Activated T-cell treated with anti-CD3 and anti-CD28 coated beads, Interleukin-2, amount 50 U/mL, for 48 hours (primary cell): ENCODE measurements around the gene SERPINH1.
A peak's percentile ranks its signal among the peaks of the same experiment; 100 is the strongest.
"Not testable (repeated sequence)": the region's sequence is repeated elsewhere in the genome, so short reads cannot be mapped to it uniquely, and the experiment has no call there.

Experiments used
- DNase-seq, 2 experiments: peaks; one replicate each; pipeline ENCODE4 v3.0.0-alpha.2; 2020

Gene SERPINH1

DNA sequence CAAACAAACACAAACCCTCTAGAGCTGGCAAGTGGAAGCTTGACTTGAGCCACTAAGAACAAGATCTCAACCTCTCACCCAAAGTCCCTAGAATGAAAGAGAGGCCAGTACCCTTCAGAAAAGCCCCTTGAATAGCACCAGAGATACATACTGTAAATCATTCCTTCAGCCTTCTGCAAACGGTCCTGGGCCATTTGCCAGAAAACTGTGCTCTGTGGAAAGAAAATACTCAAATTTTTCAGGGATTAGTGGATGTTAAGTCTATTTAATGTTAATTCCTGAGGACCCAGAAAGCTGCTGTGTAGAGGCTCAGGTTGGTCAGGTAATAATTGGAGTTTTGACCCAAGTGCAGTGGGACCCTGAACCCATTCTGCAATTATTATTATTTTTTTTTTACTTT lies 16.9 kb downstream of the SERPINH1 start:
- no peak for DNase-seq

DNA sequence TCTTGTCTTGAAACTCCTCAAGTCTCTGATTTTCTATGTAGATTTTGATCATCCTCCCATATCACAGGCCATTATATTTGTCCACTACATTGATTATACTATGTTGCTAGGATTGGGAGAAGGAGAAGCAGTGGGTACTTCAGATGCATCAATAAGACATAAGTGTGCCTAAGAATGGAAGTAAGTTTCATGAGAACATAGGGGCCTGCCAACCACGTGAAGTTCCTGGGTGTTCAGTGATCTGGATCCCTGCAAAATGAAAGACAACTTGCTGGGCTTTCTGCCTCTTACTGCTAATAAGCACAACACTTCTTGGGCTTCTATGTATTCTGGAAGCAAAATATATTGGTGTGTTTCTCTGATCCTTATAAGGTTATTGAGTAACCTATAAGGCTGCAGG lies 17.8 kb downstream of the SERPINH1 start:
- no peak for DNase-seq

DNA sequence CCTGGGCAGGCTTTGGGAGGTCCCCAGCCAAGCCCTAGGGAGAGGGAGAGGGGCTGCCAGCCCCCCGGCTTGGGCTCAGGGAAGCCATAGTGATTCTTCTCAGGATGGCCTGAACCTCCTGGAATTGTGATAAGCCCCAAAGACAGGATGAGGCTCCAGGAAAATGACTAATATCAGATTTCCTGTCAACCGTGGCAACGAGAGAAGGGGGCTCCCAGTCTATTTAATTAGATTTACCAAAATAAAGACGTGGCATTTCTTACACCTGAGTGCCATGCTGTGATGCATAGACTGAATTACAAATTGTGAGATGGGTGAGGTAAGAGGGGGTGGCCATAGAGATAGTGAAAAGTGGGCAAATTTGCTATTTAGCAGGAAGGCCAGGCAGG lies 20.4 kb downstream of the SERPINH1 start:
- DNase-seq: no peak

DNA sequence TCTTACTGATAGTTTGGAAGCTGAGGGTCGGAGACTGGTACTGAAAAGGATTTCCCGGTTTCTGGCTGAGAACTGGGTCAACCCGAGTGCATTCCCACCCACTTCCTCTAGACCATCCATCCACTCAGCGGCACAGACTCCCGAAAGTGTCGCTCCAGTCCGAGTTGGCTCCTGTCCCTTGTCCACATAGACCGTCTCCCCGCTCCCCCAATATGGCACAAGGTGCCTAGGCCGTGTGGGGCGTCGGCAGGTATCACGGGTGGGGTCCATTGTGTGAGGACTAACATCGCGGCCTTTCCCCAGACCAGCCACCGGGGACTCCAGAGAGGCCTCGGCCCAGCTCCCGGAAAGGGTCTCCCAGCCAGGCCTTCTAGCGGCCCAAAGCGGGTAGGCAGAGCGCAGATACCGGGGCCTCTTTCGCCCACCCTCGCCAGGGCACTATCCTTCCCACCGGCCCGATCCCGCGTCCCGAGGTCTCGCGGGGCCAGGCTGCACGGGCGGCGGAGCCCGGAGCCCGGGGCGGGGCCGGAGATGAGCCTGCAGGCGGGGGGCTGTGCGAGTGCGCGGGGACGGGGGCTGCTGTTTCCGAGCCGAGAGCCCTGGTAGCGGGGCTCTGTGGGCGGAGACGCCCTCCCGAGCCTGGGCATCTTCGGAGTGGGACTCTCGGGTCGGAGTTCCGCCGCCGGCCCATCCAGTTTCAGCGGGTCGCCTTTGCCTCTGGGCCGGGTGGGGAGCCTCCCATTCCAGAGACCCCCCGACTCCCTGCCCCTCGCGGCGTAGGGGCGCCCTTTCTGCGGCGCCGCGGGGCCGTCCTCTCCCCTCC lies 21.1 kb downstream of the SERPINH1 start:
- DNase-seq: peak; percentile 69 to 80

DNA sequence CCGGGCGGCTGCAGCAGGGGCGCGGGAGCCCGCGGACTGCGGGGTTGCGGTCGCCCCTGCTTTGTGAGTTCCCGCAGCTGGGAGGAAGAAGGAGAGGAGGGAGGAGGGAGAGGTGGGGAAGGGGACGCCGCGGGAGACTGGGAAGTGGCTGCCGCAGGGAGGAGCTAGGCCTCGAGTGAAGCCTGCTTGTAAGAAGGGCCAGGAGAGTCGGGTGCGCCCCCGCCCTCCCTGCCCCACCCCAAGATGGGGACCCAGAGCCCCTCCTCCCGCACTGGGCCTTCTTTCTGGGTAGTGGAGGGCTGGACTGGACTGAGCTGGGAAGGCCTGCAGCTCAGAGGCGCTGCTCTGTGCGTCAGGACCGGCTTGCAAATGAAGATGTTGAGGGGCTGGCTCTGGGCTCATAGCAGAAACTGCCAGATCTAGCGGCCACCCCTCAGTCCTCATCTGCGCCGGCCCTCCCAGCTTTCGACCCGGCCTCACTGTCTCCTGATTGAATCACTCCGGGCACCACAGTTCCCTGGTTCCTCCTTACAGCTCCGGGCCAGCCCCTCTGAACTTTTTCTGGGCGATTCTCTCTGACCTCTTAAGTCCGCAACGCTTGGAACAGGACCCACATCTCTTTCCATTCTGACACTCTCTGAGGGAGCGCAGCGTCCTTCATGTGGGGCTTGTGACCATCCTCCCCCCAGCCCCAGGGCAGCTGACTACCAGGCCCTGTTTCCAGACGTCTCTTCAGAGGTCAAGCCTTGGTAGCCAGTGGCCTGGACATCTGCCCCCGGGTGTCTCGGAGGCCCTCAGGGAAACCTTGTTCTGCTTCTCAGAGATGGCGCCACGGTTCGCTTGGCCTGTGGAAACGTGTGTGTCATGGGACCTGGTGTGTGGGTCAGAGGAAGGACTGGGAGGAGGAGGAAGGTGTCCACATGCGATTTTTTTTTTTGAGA lies 21.9 kb downstream of the SERPINH1 start:
- DNase-seq: peak; percentile 22 to 32

DNA sequence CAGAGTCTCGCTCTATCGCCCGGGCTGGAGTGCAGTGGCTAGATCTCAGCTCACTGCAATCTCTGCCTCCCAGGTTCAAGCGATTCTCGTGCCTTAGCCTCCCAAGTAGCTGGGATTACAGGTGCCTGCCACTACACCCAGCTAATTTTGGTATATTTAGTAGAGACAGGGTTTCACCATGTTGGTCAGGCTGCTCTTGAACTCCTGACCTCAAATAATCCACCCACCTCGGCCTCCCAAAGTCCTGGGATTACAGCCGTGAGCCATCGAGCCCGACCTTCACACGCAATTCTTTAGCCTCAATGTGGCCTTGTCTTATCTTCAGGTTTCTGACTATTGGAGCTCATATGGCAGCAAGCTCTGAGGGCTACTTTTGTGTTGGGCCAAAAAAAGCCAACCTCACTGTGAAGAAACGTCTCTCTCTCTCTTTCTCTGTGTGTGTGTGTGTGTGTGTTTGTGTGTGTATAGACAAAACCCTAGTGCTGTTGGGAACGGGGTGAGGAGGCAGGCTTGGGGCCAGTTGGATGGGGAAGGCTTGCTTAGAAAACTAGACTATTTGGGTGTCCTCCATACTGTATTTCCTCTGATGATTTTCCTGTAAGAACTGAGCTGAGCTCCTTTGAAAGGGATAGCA lies 22.7 kb downstream of the SERPINH1 start:
- DNase-seq: not testable (repeated sequence)

DNA sequence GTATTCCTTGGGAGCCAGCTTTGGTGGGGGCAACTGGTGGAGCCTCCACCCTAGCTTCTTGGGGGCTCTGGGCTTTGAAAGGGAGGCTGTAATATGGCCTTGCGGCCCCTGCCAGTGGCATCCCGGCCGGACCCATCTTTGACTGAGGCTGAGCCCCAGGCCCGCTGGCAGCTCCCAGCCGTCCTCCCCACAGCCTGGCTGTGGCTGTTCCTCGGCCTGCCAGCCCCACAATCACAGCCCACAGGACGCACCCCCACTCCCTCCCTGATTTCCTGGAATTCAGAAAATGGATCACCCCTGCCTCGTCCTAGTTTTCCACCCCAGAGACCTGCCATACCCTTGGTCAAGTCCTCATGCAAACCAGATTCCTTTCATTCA lies 23.2 kb downstream of the SERPINH1 start:
- no peak for DNase-seq

DNA sequence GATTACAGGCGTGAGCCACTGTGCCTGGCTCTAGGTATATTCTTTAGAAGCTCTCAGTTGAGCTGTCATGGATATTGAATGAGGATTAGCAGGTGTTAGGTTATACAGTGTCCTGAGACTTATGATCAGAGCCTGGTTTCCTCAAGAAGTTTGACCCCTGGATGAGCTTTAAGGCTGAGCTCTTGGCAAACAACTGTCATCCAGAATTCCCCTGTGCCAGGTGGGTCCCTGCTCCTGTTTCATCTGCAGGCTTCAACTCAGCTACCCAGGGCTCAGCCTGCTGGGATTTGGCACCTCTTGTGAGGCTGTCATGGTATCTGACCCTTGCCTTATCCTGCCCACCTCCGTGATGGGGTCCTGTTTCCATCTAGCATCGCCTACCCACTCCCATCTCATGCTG lies 24.3 kb downstream of the SERPINH1 start:
- no peak for DNase-seq

DNA sequence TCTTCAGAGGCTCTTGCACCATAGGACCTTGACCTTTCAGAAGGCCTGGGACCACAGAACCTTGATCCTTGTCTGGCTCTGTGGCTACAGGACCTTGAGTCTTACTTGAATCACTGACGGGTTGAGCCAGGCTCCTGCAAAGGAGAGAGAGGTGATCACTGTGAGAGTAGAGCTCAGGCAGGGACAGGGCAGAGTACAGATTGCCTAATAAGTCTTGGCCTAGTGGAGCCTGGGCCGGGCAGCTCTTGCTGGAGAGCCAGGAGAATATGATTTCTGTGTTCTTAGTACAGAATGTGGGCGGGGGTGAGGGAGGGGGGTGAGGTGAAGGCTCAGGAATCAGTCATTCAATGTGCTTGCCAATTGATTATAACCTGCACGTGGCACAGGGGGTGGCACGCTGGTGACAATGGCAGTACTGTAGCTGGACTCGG lies 26.0 kb downstream of the SERPINH1 start:
- DNase-seq: no peak

DNA sequence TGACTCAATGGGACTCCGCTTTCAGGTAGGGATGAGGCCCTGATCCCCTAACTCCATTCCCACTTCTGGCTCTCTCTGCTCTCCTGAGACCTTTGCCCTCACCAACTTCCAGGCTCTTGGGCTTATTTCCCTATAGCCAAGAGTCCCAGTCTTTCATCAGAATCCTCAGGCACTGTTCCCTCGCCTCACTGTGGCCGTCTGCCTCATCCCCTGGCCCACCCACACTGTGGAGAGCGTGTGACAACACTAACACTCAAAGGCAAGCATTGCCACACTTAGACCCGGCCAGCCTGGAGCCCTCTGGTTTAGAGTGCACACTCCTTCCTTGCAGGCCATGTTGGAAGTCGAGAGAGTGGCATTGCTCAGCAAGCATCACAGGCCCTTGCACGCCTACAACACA lies 27.0 kb downstream of the SERPINH1 start:
- no peak for DNase-seq

DNA sequence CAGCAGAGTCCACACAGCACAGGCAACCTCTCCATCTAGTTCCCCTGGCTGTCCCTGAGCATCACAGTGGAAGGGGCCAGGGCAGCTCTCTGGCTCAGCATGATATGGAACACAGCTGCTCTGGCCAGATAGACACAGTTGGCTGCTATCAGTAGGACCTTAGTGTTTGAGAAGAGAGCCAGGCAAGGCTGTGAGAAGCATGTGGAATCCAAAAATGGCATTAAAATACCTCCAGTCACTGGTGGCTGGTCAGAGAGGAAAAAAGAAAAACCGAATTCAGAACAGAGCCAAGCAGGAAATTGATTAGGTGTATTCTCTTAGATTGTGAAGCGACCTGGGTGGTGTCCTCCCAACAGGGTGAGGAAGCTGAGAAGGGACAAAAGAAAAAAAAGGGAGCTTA lies 27.9 kb downstream of the SERPINH1 start:
- no peak for DNase-seq

DNA sequence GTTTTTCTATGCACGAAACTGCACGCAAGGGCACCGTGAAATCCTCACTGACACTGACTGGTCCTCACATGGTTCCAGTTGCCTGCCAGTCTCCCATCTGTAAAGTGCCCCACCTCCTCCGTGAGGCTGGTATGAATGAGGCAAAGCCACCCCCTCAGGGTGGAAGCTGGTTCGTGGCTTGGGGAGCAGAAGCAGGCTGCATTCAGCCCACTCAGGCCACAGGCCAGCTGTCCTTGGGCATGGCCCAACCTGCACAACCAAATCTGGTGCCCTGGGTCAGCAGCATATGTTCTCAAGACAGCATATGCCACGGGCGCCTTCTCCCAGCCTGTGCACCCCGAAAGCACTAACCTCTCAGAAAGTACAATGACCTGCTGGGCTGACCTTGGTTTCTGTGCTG lies 29.3 kb downstream of the SERPINH1 start:
- DNase-seq: no peak

DNA sequence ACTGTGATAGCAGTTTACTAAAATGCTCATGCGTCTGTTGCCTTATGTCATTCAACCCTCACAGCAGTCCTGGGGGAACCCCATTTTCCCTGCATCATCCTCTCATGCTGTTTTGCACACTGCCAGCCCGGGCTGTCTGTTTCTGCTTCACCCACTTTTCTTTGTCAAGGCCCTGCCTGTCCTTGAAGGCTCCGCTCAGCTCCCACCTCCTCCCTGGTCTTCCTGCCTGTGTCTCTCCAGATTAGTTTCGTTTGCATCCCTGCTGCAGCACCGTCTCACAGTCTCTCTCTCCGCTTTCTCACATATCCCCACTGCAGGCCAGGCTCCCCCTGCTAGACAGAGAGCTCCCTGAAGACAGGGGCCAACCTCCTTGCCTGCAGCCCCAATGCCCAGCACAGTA lies 29.9 kb downstream of the SERPINH1 start:
- no peak for DNase-seq

DNA sequence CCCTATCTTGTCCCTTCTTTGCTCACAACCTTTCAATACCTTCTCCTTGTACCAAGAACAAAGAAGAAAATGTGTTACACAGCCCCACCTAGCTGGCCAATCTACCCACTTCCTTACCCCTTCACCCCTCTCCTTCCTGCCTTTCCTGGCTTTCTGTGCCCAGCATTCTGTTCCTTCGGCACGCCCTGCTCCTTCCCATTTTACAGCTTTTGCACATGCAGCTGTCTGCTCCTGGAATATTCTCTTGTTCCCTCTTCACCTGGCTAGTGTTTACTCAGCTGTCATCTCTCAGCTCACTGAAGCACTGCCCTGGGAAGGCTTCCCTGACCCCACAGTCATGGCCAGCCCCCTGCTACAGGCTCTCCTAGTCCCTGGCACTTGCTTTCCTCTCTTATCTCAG lies 30.7 kb downstream of the SERPINH1 start:
- DNase-seq: no peak

DNA sequence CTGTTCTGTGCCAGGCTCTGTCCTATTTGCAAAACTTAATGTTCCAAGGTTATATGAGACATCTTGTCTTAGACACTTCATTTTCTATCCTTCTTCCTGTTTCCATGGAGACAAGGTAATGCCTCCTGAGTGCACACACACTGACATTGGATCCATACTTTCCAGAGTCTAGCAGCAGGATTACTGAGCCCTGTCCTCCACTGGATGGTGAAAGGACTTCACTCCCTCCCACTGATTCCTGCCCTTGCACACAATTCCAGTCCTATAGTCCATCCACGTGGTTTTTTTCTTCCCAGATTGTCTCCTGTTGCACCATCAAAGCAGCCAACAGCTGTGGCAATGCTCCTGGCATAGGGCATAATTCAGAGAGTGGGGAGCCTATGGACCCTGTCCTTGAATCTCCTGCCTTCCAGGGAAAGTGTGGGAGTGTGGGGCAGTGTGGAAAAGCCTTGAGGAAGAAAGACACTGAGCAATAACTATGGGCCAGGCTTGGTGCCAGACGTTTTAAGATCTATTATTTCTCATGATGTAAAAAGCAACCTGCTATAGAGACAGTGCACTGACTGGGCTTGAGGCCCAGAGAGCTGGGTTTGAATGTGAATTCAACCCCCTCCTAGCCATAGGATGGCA lies 31.3 kb downstream of the SERPINH1 start:
- DNase-seq: no peak

DNA sequence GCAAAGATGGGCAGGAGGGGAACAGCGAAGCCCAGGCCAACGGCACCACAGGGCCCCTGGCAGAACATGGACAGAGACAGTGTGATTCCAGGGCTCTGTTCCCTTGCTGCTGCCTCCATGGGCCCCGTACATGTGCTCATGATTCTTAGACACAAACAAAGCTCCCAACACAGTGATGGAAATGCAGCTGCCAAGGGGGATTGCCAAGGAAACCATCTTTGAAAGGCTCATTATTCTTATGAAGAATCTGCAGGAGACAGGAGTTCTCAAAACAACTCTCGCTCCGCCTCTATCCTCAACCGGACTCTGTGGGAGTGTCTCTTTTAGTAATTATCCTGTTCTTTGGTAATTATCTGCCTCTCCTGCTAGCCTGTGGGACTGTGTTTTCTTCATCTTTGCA lies 32.2 kb downstream of the SERPINH1 start:
- no peak for DNase-seq

DNA sequence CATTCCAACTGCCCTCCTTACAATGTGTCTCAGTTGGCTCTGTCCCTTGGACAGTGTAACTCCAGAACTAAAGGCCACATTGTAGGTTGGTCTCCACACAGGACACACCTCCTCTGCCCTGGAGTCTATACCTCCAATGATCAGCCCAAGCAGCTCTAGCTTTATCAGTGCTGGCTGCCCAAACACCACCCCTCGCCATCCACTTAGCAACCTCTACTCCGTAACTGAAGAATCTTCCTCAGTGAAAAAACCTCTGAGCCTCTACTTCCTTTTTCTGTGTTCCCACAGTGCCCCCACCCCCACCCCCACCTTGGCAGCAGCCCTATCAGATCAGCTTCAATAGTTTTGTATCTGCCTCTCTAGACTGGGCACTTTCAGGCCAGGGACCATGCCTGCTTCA lies 33.4 kb downstream of the SERPINH1 start:
- no peak for DNase-seq

DNA sequence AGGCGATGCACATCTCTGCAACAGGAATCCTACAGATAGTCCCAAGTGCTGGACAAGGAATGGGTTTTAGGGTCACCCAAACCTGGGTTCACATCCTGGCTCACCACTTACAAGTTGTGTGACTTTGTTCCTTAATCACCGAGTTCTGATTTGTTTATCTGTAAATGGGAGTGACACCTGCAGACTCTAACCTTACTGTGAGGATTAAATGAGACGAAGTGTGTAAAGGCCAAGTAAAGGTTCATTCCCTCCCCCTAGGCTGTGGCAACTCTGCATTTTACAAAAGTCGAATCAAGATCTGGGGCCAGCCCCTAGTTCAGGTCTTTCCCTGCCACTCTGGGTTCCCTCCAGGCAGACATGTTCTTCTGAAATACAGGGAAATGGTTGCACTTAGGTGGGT lies 34.9 kb downstream of the SERPINH1 start:
- no peak for DNase-seq

DNA sequence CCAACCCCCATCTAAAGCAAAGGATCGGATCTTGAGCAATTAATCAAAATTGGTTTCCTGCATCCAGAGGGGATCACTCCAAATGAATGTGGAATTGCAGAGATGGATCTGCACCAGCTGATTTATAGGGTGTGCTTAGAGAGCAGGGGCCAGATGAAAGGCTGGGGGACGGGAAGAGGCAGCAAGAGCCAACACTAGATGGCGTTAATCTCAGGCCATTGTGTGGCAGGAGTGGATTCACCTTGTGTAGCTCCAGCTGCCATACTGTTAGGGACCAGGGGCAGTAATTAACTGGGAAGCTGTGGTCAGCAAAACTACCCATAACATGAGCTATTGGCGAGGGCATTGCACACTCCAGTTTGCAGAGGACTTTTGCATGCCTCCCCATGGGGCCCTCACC lies 35.6 kb downstream of the SERPINH1 start:
- DNase-seq: no peak

DNA sequence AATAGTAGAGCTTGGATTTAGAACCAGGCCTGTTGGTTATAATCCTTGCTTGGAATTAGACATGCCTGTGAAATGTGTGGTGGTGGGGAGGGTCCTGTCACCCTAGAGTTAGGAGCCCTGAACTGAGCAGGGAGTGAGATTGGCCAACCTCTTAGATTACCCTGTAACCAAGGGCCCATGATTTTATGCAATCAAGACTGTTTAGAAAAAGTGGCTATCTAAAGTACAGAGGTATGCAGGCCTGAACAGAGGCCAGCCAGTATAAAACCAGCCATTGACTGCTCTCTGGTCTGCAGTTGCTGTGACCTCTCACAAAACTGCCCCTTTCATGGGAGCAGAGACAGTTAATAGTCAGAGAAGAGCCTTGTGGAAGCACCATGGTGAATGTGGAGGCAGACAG lies 36.2 kb downstream of the SERPINH1 start:
- DNase-seq: no peak

DNA sequence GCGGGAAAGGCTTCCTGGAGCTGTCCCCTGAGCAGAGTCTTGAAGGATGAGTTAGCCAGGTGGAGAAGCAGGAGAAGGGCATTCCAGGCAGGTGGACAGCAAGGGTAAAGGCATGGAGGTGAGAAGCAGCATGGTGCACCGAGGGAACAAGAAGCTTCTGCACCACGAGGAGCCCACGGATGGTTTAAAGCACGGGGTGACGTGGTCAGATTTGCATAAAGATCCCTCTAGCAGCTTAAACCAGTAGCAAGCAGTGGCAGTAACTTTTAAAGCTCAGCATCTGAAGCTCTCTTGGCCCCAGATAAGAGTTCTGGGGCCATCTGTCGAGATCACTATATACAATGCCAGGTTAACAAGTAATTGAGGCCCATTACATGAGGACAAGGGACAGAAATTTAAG lies 36.8 kb downstream of the SERPINH1 start:
- no peak for DNase-seq

DNA sequence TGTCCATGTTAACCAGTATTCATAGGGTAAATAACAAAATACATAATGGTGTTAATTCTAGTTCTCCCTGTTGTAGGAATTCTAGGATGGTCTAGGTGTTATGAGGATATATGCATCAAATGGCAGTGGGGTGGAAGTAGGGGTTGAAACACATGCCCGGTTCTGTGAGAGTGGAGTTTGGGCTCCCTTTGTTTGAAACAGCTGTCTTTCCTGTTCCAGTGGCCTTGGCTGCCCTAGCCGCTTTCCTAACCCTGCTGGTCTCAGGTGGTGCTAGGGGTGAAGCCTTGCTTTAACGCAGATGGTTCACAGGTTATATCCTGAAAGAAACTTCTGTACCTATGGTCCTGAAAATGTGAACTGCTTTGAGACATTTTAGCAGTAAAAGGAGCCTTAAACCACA lies 38.3 kb downstream of the SERPINH1 start:
- DNase-seq: no peak

DNA sequence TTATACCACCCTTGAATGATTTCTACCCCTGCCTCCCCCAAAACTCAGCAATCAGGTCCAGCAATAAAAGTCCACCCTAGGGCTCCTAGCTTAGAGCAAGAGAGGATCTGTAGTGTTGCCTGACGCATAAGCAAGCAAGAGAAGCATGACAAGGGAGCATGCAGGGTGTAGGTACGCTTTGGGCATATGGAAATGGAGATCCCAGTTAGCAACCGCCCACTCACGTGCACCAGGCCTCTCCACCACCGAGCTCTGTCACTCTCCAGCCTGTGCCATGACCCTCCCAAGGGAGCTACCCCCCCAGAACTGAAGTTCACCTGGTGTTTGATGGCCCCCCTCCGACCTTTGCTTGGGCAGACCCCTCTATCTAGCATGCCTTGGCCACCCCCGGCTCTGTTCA lies 39.4 kb downstream of the SERPINH1 start:
- no peak for DNase-seq
